SU-DHL-6 (cell line): ENCODE measurements around the gene DGCR6.

Source experiments
- EZH2phosphoT487 ChIP-seq: fragments of 200-600 bp; sonication (generic), shearing (Covaris generic); conservative IDR thresholded peaks from 2 replicates; pipeline ENCODE4 v1.6.1; 2018; ENCODE audit warnings: mild to moderate bottlenecking, antibody characterized with exemption, low read length, moderate library complexity, mixed read lengths
- TF ChIP-seq, protein P1 (sequence below): fragments of 200-600 bp; sonication (generic); IDR thresholded peaks from one replicate; pipeline ENCODE4 v1.5.1; 2017; ENCODE audit warnings: antibody characterized with exemption, mild to moderate bottlenecking, low read length, moderate library complexity; ENCODE audit not compliant: insufficient read depth, poor library complexity, severe bottlenecking

DNA sequence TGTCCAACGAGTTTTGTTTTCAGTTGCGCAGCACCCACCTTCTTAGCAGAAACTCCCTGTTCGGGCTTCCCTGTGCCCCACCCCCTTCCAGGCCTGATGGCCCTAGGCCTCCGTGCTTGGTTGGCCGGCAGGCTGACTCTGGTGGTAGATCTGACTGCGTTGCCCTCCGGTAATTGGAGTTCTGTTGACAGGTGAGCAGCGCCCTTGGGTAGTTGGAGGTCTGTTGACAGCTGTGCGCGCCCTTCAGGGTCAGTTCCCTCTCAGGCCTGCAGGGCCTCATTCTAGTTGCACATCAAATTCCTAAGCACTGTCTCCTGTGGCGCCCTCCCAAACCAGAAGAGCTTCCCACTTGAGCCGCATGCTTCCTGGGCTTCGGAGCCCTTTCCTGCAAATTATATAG is 776 bp downstream of the DGCR6 start:
- TF ChIP-seq, protein P1, sequence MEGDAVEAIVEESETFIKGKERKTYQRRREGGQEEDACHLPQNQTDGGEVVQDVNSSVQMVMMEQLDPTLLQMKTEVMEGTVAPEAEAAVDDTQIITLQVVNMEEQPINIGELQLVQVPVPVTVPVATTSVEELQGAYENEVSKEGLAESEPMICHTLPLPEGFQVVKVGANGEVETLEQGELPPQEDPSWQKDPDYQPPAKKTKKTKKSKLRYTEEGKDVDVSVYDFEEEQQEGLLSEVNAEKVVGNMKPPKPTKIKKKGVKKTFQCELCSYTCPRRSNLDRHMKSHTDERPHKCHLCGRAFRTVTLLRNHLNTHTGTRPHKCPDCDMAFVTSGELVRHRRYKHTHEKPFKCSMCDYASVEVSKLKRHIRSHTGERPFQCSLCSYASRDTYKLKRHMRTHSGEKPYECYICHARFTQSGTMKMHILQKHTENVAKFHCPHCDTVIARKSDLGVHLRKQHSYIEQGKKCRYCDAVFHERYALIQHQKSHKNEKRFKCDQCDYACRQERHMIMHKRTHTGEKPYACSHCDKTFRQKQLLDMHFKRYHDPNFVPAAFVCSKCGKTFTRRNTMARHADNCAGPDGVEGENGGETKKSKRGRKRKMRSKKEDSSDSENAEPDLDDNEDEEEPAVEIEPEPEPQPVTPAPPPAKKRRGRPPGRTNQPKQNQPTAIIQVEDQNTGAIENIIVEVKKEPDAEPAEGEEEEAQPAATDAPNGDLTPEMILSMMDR, result no peak
- TF ChIP-seq EZH2phosphoT487, result no peak
